HL-60 (cell line): ENCODE data around the gene HSD11B1.

Experiments
- DNase-seq, 2 experiments: peaks; one replicate each; pipeline ENCODE4 v3.0.0-alpha.2; 2010 to 2020; ENCODE audit warnings: low read depth in 1 of 2, low spot score in 1 of 2
- H3K27ac ChIP-seq: fragments of 250-450 bp; sonication (Bioruptor Pico); replicated peaks from 2 replicates; pipeline ENCODE4 v1.5.1; 2020; ENCODE audit warnings: mild to moderate bottlenecking, moderate library complexity
- H3K27me3 ChIP-seq: fragments of 250-450 bp; sonication (Bioruptor Pico); 2 replicates; pipeline ENCODE4 v1.5.1; 2021; ENCODE audit warnings: mild to moderate bottlenecking, moderate library complexity; ENCODE audit not compliant: insufficient read depth, poor library complexity, severe bottlenecking
- H3K4me3 ChIP-seq: replicated peaks from 2 replicates; pipeline ENCODE4 v1.5.1; 2011; ENCODE audit warnings: mild to moderate bottlenecking, control low read depth, low read length; ENCODE audit not compliant: insufficient read depth
- GABPA ChIP-seq: IDR thresholded peaks from 2 replicates; pipeline ENCODE4 v1.6.1; 2012; ENCODE audit warnings: low read depth
- POLR2AphosphoS5 ChIP-seq: IDR thresholded peaks from 2 replicates; pipeline ENCODE4 v1.6.1; 2012; ENCODE audit warnings: low read depth
- REST ChIP-seq: IDR thresholded peaks from 2 replicates; pipeline ENCODE4 v1.6.1; 2012; ENCODE audit warnings: low read depth; ENCODE audit not compliant: insufficient replicate concordance
- SPI1 ChIP-seq: IDR thresholded peaks from 2 replicates; pipeline ENCODE4 v1.6.1; 2012; ENCODE audit warnings: low read depth, mild to moderate bottlenecking, borderline replicate concordance
- TF ChIP-seq, protein P1 (sequence below): IDR thresholded peaks from one replicate; pipeline ENCODE4 v1.5.1; 2011; ENCODE audit warnings: low read length, control low read depth, inconsistent platforms; ENCODE audit not compliant: insufficient read depth

The HSD11B1 gene

GRCh38 chr1:209770636-209771415, 66.2 kb downstream of the HSD11B1 start:
- Histone ChIP-seq H3K27ac (no peak overlapping the region), H3K4me3 (no peak overlapping the region), H3K27me3 (no peaks in the 10 kb centered on the region)
- TF ChIP-seq SPI1 (no peak), GABPA (no peak), POLR2AphosphoS5 (no peak), REST (no peak)
- TF ChIP-seq, protein P1, sequence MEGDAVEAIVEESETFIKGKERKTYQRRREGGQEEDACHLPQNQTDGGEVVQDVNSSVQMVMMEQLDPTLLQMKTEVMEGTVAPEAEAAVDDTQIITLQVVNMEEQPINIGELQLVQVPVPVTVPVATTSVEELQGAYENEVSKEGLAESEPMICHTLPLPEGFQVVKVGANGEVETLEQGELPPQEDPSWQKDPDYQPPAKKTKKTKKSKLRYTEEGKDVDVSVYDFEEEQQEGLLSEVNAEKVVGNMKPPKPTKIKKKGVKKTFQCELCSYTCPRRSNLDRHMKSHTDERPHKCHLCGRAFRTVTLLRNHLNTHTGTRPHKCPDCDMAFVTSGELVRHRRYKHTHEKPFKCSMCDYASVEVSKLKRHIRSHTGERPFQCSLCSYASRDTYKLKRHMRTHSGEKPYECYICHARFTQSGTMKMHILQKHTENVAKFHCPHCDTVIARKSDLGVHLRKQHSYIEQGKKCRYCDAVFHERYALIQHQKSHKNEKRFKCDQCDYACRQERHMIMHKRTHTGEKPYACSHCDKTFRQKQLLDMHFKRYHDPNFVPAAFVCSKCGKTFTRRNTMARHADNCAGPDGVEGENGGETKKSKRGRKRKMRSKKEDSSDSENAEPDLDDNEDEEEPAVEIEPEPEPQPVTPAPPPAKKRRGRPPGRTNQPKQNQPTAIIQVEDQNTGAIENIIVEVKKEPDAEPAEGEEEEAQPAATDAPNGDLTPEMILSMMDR, result no peak
- DNase-seq, result no peak

- Histone ChIP-seq H3K4me3 (no peak overlapping the region), H3K27me3 (no peaks in the 10 kb centered on the region), H3K27ac (no peak overlapping the region)
- TF ChIP-seq REST (no peak), POLR2AphosphoS5 (no peak), SPI1 (no peak)
- no peak for DNase-seq
These were observed 67.5 kb downstream of the HSD11B1 start for GRCh38 chr1:209772126-209772525.

GRCh38 chr1:209774592-209774991, 69.9 kb downstream of the HSD11B1 start:
- H3K4me3 ChIP-seq, result no peak overlapping the region
- DNase-seq, result no peak
- no peak overlapping the region for H3K27ac ChIP-seq

More at GRCh38 chr1:209774592-209774991, 69.9 kb downstream of the HSD11B1 start:
- H3K27me3 ChIP-seq, result no peaks in the 10 kb centered on the region
- TF ChIP-seq GABPA (no peak), SPI1 (no peak), REST (no peak), POLR2AphosphoS5 (no peak)
- TF ChIP-seq, protein P1, result no peak
